CD4-positive, CD25-positive, alpha-beta regulatory T cell (primary cell): ENCODE results near the gene SRP14. TPM values are rescaled to one million over a fixed set of nuclear protein-coding genes. Genes with fewer than 3 reads are reported as not detected.

ENCODE experiments used
- ATAC-seq, 2 donors: fragments of 150-1000 bp; cut with Tn5 transposase; one replicate each; pipeline ENCODE4 v1.10.0; 2021; ENCODE audit warnings: low read depth in 2 of 2, moderate number of reproducible peaks in 2 of 2, moderate library complexity in 1 of 2
- DNase-seq, 3 donors: peaks; one replicate each; pipeline versions ENCODE4 v3.0.0 to v3.0.0-alpha.2; 2012 to 2022; ENCODE audit warnings: mixed read lengths in 1 of 3
- H3K27ac ChIP-seq: one replicate; pipeline ENCODE4 v1.7.0; 2013; ENCODE audit warnings: mild to moderate bottlenecking, low read length; ENCODE audit not compliant: insufficient read depth, poor library complexity, severe bottlenecking
- H3K27me3 ChIP-seq: one replicate; pipeline ENCODE4 v1.7.0; 2013; ENCODE audit warnings: low read length; ENCODE audit not compliant: control insufficient read depth, insufficient read depth
- H3K36me3 ChIP-seq: one replicate; pipeline ENCODE4 v1.7.0; 2013; ENCODE audit warnings: mild to moderate bottlenecking, low read length, moderate library complexity; ENCODE audit not compliant: control insufficient read depth, insufficient read depth
- H3K4me1 ChIP-seq: 2 replicates; pipeline ENCODE4 v1.7.0; 2013; ENCODE audit warnings: mild to moderate bottlenecking, low read length; ENCODE audit not compliant: insufficient read depth, control insufficient read depth, poor library complexity, severe bottlenecking
- H3K4me3 ChIP-seq: one replicate; pipeline ENCODE4 v1.7.0; 2013; ENCODE audit warnings: low read depth, mild to moderate bottlenecking, low read length, moderate library complexity
- H3K9me3 ChIP-seq, 2 experiments: 1 replicate in 1 of 2; 2 replicates in 1 of 2; pipeline ENCODE4 v1.7.0; 2013; ENCODE audit warnings: low read length in 2 of 2, mild to moderate bottlenecking in 1 of 2, moderate library complexity in 1 of 2; ENCODE audit not compliant: control insufficient read depth in 2 of 2
- H3K27ac Mint-ChIP-seq, 3 donors: one replicate each; pipeline ENCODE4 v1.8.0; 2020 to 2022; ENCODE audit warnings: mild to moderate bottlenecking in 3 of 3, mixed read lengths in 3 of 3, moderate library complexity in 2 of 3
- H3K27me3 Mint-ChIP-seq: one replicate; pipeline ENCODE4 v1.8.0; 2022; ENCODE audit warnings: mild to moderate bottlenecking, mixed read lengths
- H3K36me3 Mint-ChIP-seq: one replicate; pipeline ENCODE4 v1.8.0; 2020; ENCODE audit warnings: mixed read lengths
- H3K4me1 Mint-ChIP-seq, 4 donors: one replicate each; pipeline ENCODE4 v1.8.0; 2020 to 2022; ENCODE audit warnings: mixed read lengths in 4 of 4, mild to moderate bottlenecking in 1 of 4
- H3K4me3 Mint-ChIP-seq, 4 donors: one replicate each; pipeline ENCODE4 v1.8.0; 2020 to 2022; ENCODE audit warnings: mild to moderate bottlenecking in 4 of 4, mixed read lengths in 4 of 4, moderate library complexity in 3 of 4
- H3K9me3 Mint-ChIP-seq, 7 donors: one replicate each; pipeline ENCODE4 v1.8.0; 2020 to 2022; ENCODE audit warnings: mixed read lengths in 7 of 7, mild to moderate bottlenecking in 3 of 7, moderate library complexity in 2 of 7
- polyA plus RNA-seq, 4 donors: library from polyadenylated mRNA; unstranded; fragments of 300-500 nt; fragmentation: Illumina TruSeq; gene quantifications; one replicate each; pipeline ENCODE4 v1.2.3, GENCODE V29; 2021
- total RNA-seq: library from RNA; stranded (reverse); gene quantifications from one replicate; pipeline ENCODE4 v1.2.3, GENCODE V29; 2022

The SRP14 gene
- total and polyA plus RNA-seq, 5 donors from 2014 or later = 128 to 928 (median 818) TPM

DNA sequence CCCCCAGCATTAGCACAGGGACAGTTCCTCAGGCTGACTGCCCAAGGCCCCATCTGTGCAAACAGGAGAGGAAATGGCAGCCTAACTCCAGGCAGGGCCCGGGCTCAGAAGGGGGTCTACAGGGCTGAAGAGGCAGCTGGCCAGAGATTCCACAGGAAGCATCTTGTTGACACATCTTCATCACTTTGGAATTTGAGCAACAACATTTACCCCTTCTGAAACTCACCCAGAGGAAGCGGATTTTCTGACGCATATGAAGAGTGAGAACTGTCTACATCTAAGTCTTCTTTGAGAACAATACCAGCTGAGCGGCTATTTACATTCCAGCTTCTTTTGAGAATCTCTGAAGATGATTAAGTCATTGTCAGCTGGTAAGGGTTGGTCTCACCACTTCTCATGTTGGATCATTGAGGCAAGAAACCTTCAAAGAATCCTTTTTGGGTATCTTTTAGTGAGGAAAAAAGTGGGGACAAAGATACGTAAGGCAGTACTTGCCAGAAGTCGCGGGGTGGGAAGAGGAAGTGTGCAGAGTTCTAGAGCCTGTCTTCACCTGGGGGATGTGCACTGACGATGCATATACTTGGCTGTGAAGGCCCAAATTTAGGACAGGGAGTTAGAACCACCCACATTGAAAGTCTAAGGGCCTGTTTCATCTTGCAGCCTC, 25.4 kb upstream of the SRP14 start:
- H3K9me3 Mint-ChIP-seq = peaks cover 0 to 2% (median 0%) of the 10 kb centered on the region in 7 donors
- Histone ChIP-seq H3K36me3 (no peaks in the 10 kb centered on the region), H3K9me3 (no peaks in the 10 kb centered on the region), H3K27me3 (no peaks in the 10 kb centered on the region), H3K27ac (no peak overlapping the region), H3K4me1 (no peaks in the 10 kb centered on the region), H3K4me3 (no peak overlapping the region)
- peaks cover 5 to 19% (median 7%) of the 10 kb centered on the region in 4 donors for H3K4me1 Mint-ChIP-seq
- ATAC-seq (no peak), DNase-seq (no peak)
- peak overlapping the region; percentile 32 to 69 (median 56) for H3K27ac Mint-ChIP-seq
- no peaks in the 10 kb centered on the region for H3K36me3 Mint-ChIP-seq
- no peaks in the 10 kb centered on the region for H3K27me3 Mint-ChIP-seq
- H3K4me3 Mint-ChIP-seq = no peak overlapping the region

DNA sequence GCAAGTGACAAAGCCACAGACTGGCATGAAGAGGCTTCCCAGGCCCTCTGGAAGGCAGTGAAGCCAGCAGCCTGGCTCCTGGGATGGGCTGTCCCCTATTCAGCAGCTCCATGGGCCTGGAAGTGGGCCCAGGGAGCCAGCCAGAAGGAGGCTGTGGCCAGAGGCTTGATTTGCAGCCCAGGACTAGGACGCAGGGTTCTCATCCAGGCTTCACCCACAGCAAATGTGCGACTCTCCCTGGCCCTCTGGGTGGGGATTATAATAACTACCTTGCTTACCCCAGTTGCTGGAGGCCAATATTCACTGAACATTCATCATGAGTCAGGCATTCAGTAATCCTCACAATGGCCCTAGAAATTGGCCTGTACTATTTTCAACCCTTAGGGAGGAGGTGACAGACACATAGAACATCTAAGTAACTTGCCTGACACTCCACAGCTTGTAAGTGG, 24.6 kb upstream of the SRP14 start:
- Histone ChIP-seq H3K4me3 (no peak overlapping the region), H3K27ac (no peak overlapping the region), H3K9me3 (no peaks in the 10 kb centered on the region), H3K36me3 (no peaks in the 10 kb centered on the region), H3K4me1 (no peaks in the 10 kb centered on the region), H3K27me3 (no peaks in the 10 kb centered on the region)
- H3K4me3 Mint-ChIP-seq = no peak overlapping the region
- peaks cover 2% of the 10 kb centered on the region for H3K36me3 Mint-ChIP-seq
- peaks cover 6 to 21% (median 8%) of the 10 kb centered on the region in 4 donors for H3K4me1 Mint-ChIP-seq
- peaks cover 0 to 2% (median 0%) of the 10 kb centered on the region in 7 donors for H3K9me3 Mint-ChIP-seq
- peak overlapping the region in 1 of 3 donors; percentile 32 for H3K27ac Mint-ChIP-seq
- DNase-seq = no peak
- no peaks in the 10 kb centered on the region for H3K27me3 Mint-ChIP-seq
- no peak for ATAC-seq

DNA sequence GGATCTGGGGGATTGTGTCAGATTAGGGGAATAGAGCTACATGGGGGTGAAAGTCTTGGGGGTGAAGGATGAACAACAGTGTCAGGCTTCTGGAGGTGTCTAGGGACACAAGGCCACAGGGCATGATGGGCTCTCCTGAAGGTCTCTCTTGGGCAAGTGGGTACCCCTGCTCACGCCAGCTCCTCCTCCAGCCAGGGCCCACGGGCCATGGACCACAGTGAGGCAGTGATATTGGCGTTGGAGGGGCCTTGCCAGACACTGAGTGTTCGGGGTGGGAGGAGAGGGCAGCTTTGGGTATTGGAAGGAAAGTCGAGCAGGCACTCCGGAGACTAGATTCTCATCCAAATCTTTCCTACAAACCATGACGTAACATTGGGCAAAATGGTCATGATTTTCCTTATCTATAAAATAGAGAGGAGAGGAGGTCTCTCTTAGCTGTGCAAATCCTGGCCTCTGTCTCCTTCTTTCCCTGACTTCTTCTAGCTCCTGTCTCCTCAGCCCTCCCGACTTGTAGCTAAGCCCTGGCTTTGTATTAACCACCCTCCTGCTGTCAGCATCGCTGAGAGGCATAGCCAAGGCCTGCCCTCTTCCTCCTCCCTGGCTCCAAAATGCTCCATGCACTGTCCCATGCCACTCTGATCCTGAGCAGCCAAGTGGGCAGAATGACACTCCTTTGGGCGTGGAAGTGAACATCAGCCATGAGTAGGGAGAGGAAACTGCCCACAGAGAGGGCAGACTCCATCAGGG, 24.0 kb upstream of the SRP14 start:
- Mint-ChIP-seq H3K27me3 (no peaks in the 10 kb centered on the region), H3K27ac (no peak overlapping the region), H3K4me1 (peaks cover 8 to 27% (median 12%) of the 10 kb centered on the region in 4 donors), H3K36me3 (peaks cover 6% of the 10 kb centered on the region), H3K9me3 (peaks cover 0 to 2% (median 0%) of the 10 kb centered on the region in 7 donors), H3K4me3 (no peak overlapping the region)
- DNase-seq (no peak), ATAC-seq (no peak)
- H3K4me1 ChIP-seq = no peaks in the 10 kb centered on the region
- H3K27ac ChIP-seq = no peak overlapping the region
- no peaks in the 10 kb centered on the region for H3K9me3 ChIP-seq
- H3K4me3 ChIP-seq = no peak overlapping the region
- H3K36me3 ChIP-seq = no peaks in the 10 kb centered on the region
- no peaks in the 10 kb centered on the region for H3K27me3 ChIP-seq

- no peaks in the 10 kb centered on the region for H3K27me3 ChIP-seq
- no peaks in the 10 kb centered on the region for H3K36me3 ChIP-seq
- no peaks in the 10 kb centered on the region for H3K9me3 ChIP-seq
- no peaks in the 10 kb centered on the region for H3K4me1 ChIP-seq
- no peak overlapping the region for H3K4me3 Mint-ChIP-seq
- H3K9me3 Mint-ChIP-seq = peaks cover 0 to 2% (median 0%) of the 10 kb centered on the region in 7 donors
- peaks cover 8 to 37% (median 17%) of the 10 kb centered on the region in 4 donors for H3K4me1 Mint-ChIP-seq
- DNase-seq = no peak
- peaks cover 12% of the 10 kb centered on the region for H3K36me3 Mint-ChIP-seq
- H3K27ac Mint-ChIP-seq = no peak overlapping the region
- H3K27ac ChIP-seq = no peak overlapping the region
- H3K4me3 ChIP-seq = no peak overlapping the region
- ATAC-seq = no peak
- no peaks in the 10 kb centered on the region for H3K27me3 Mint-ChIP-seq
Observed at GRCh38 chr15:40061212-40061901, 22.4 kb upstream of the SRP14 start.

DNA sequence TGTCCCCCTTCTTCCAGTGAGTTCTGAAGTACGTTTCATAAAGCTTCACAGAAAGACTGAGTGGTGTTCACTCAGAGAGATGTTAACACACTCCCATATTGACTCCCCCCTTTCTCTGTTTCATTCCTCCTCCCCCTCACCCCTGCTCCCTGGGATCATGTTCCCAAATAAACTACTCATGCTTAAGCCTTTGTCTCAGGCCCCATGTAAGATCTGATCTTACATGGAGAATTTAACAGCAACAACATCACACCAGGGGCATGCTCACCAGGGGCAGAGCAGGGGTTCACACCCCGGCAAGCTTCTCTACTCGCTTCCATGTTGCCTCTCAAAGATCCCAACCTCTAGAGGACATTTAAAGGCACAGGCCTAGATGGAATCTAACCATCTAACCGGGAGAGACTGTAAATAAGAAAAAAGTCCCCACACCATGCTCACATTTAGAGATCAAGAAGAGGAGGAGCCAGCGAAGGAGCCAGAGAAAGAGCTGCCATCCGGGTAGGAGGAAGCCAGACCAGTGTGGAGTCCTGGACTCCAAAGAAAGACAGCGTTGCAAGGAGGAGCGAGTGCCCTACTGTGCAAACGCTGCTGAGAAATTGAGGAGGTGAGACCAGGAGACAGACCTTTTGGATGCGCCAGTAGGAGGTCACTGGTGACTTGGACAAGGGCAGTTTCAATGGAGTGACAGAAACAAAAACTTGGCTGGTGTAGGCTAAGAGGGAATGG, 21.4 kb upstream of the SRP14 start:
- no peak overlapping the region for H3K27ac ChIP-seq
- Mint-ChIP-seq H3K36me3 (peaks cover 12% of the 10 kb centered on the region), H3K4me3 (no peak overlapping the region), H3K9me3 (peaks cover 0 to 2% (median 0%) of the 10 kb centered on the region in 7 donors), H3K4me1 (peaks cover 8 to 45% (median 19%) of the 10 kb centered on the region in 4 donors), H3K27me3 (no peaks in the 10 kb centered on the region), H3K27ac (no peak overlapping the region)
- no peak for ATAC-seq
- no peaks in the 10 kb centered on the region for H3K9me3 ChIP-seq
- no peaks in the 10 kb centered on the region for H3K36me3 ChIP-seq
- no peaks in the 10 kb centered on the region for H3K27me3 ChIP-seq
- DNase-seq = no peak
- peaks cover 7% of the 10 kb centered on the region for H3K4me1 ChIP-seq
- H3K4me3 ChIP-seq = no peak overlapping the region

- Histone ChIP-seq H3K27ac (no peak overlapping the region), H3K9me3 (no peaks in the 10 kb centered on the region), H3K4me3 (no peak overlapping the region), H3K27me3 (no peaks in the 10 kb centered on the region), H3K36me3 (no peaks in the 10 kb centered on the region), H3K4me1 (peaks cover 13% of the 10 kb centered on the region)
- ATAC-seq (no peak), DNase-seq (no peak)
- Mint-ChIP-seq H3K4me3 (no peak overlapping the region), H3K9me3 (peaks cover 0 to 2% (median 0%) of the 10 kb centered on the region in 7 donors), H3K4me1 (peaks cover 6 to 47% (median 23%) of the 10 kb centered on the region in 4 donors), H3K36me3 (peaks cover 12% of the 10 kb centered on the region), H3K27me3 (no peaks in the 10 kb centered on the region), H3K27ac (no peak overlapping the region)
Observed at GRCh38 chr15:40059821-40060220, 20.8 kb upstream of the SRP14 start.

DNA sequence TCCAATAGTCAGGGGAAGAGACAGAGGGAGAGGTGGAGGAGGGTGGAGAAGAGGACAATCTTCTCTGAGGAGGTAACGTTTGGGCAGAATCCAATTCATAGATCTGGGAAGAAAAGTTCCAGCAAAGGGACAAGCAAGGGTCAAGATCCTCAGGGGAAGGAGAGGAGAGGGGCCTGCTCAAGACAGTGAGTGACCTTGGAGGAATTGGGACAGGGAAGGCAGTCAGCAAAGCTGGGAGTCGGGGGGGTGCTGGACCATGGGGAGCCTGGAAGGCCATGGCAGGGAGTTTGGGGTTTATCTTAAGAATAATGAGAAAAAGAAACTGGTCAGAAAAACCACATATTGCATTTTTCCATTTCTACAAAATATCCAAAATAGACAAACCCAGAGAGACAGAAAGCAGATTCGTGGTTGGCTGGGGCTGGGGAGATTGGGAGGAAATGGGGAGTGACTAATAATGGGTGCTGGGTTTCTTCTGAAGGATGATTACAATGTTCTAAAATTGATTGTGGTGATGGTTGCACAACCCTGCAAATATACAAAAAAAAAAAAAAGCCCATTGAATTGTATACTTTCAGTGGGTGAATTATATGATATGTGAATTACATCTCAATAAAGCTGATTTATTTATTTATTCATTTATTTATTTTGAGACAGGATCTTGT, 19.6 kb upstream of the SRP14 start:
- Histone ChIP-seq H3K4me3 (no peak overlapping the region), H3K9me3 (no peaks in the 10 kb centered on the region), H3K4me1 (peaks cover 25% of the 10 kb centered on the region), H3K27ac (no peak overlapping the region), H3K36me3 (no peaks in the 10 kb centered on the region), H3K27me3 (no peaks in the 10 kb centered on the region)
- Mint-ChIP-seq H3K36me3 (peaks cover 12% of the 10 kb centered on the region), H3K27me3 (no peaks in the 10 kb centered on the region), H3K4me1 (peaks cover 0 to 47% (median 25%) of the 10 kb centered on the region in 4 donors), H3K9me3 (peaks cover 0 to 2% (median 0%) of the 10 kb centered on the region in 7 donors), H3K4me3 (peak overlapping the region in 1 of 4 donors; percentile 65), H3K27ac (peak overlapping the region in 1 of 3 donors; percentile 68)
- ATAC-seq = no peak
- DNase-seq = no peak
